GM18499 (cell line): Measurements from ENCODE around the gene SLC30A2.

ENCODE experiments used
- ATAC-seq: cut with Tn5 transposase; IDR thresholded peaks from one replicate; pipeline ENCODE4 v1.9.1; 2021; ENCODE audit warnings: moderate number of reproducible peaks; ENCODE audit not compliant: insufficient read depth, unreplicated experiment

Gene SLC30A2

DNA sequence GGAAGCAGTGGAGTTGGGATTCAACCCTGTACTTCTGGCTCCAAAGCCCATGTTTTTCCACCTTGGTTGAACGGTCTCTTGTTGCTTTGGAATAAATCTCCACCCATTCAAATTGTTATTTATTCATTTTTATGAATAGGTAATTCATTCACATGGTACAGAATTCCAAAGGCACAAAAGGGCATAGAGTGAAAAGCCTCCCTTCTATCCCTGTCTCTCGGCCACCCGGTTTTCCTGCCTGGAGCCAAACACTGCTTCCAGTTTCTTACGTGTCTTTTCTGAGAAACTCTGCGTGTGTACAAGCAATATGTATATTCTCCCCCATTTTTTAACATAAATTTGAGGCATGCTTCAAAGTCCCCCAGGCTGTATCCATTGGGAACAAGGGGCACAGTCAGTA, 20.4 kb downstream of the SLC30A2 start:
- ATAC-seq: no peak

DNA sequence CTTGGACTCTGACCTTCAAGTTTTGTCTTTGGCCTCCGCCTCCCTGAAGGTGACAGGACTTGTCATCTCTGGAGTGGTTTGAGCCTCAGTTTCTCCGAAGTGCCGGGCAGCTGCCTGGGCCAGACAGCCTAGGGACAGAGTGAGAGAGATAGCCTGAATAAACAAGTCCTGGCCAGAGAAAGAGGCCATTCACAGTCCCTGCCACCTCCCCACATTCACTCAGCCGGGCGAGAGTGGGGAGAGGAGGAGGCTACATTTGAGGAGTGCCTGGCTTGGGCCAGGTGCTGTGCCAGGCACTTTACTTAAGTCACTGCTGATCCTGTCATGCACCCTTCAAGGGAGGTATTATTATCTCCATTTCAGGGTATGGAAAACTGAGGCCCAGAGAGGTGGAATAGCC, 20.9 kb downstream of the SLC30A2 start:
- no peak for ATAC-seq

DNA sequence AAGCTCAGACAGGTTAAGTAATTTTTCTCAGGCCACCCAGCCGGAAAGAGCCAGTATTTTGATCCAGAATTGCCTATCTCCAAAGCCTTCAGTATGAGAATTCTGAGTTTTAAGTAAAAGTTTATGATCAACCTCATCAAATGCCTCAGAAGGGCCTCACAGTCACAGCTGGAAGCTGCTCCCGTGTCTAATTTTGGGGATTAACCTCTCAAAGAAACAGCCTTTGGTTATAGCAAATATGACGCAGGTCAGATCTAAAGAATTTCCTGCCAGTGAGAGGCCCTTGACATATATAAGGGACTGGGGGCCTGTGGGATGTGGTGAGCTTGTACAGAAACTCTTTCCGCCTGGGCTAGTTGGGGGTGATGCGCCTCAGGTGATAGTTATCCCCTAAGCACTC, 22.1 kb downstream of the SLC30A2 start:
- ATAC-seq: no peak

DNA sequence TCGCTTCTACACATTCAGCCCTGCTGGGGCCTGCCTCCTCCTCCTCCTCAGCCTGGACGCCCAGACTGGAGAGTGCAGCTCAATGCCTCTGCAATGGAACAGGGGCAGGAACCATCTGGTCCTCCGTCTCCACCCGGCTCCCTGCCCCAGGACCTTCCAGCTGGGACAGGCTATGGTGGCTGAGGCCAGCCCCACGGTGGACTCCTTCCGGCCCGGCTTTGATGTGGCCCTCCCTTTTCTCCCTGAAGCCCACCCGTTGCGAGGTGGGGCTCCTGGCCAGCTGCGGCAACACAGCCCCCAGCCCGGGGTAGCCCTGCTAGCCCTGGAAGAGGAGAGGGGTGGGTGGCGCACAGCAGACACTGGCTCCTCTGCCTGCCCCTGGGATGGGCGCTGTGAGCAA, 22.9 kb downstream of the SLC30A2 start:
- no peak for ATAC-seq

DNA sequence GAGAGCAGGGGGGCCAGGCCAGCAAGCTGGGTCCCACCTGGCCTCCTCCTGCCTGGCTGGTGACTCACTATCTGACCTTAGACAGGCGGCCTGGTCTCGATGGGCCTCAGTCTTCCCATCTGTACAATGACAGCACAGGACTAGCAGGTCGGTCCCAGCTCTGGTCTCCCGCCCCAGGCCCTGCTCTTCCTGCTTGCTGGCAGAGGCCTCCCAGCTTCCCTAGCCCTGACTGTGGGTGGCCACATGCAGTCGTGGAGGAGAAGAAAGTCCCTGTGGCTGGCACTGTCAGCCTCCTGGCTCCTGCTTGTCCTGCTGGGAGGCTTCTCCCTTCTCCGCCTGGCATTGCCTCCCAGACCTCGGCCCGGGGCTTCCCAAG, 23.5 kb downstream of the SLC30A2 start:
- no peak for ATAC-seq

DNA sequence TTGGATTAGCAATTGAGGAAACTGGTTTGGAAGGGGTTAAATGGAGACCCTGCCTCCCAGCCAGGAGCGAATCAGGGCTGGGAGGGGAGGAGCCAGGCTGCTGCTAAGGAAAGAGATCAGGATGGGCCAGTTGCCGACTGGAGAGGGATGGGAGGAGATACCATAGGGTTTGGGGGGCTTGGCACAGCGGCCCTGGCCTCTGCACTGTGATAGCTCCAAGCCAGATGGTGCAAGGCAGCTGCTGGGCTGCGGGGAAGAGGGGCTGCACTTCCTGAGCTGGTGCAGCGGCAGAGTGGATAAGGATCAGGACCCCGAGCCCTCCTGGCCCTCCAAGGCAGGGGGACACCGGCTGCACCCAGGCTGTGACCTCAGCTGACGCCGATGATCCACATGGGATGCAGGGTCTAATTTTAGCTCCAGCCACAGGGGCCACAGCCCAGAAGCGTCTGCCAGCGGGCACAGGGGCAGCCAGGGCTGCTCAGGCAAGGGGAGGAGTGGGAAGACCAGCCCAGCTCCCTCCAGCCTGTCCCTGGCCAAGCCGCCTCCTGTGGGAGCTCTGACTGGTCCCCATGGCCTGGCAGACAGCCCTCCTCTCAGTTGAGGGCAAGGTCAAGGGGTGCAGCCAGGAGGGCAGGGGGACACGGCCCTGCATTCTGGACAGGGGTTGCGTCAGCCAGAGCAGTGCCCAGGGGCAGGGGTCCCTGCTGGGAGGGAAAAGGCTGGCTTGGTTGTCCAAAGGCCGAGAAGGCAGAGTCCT, 24.1 kb downstream of the SLC30A2 start, which contains the start of gene EXTL1:
EXTL1 (plus strand) TSS at position 129 of the 757 bp plus-strand sequence. CDS start 872 bp downstream, outside the sequence.
- no peak for ATAC-seq

DNA sequence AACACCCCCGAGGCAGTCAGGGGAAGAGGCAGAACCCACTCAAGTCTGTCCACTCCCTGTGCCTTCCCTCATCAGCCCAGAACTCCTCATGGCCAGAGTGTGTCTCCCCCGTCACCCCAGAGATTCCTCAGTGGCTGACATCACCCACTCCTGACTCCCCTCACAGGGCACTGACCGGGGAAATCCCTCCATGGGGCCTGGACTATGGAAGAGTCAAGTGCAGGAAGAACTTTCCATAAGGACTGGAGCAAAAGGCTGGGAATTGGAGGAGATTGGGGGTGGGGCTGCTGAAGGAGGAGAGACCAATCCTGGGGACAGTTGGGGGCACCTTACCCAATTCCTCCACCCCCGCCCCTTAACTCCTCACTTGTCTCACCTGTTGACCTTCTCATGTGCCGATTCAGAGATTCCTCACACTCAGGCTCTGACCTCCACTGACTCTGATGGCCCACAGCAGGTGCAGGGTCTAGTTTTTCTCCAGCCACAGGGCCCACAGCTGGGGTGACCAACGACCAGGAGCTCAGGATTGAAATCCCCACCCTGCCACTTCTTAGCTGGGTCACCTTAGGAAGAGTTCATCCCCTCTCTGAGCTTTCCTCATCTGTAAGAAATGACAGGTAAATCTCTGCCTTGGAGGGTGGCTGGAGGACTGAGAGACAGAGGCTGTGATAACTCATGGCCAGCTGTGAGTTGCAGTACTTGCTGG, 24.8 kb downstream of the SLC30A2 start:
- ATAC-seq: no peak

DNA sequence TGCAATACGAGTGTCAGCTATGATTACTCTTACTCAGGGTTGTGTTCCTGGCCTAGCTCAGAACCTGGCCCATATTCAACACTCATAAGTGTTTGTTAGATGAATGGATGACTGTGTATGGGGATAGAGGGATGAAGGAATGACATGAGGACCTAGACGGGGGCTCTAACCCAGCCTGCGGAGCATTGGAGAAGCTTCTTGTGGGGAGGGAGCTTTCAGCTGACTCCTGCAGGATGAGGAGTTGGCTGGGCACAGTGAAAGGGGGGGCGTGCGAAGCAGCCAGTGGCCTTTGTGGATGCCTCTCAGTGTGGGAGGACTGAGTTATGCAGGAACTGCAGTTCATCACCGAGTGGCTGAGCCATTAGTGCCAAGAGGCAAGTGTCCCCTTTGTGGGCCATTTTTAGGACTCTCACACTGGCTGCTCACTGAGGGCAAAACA, 25.6 kb downstream of the SLC30A2 start:
- ATAC-seq: no peak

DNA sequence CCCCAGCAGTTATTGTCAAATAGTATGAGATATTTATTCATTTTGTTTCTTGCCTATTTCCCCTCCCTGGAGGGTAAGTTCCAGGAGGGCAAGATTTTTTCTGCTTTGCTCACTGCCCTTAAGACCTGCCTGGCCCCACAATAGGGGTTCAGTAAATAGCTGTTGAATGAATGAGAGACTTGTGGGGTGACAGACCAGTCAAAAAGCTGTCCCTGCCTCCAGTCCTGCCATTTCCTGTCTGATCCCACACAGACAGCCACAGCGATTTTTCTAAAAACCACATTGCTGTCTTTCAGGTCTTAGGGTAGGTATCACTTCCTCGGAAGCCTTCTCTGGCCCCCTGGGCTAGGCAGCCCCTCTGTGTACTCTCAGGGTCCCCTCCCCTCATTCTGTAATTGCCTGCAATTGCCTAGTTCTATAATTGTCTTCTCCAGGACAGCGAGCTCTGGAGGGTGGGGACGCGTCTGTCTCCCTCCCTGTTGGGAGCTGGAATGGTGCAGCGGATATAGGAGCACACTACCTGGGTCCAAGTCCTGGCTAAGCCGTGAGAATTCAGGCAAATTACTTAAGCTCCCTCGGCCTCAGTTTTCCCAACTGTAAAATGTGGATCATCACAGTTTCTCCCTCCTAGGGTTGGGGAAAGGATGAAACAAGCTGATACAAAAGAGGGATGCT, 26.1 kb downstream of the SLC30A2 start:
- no peak for ATAC-seq

DNA sequence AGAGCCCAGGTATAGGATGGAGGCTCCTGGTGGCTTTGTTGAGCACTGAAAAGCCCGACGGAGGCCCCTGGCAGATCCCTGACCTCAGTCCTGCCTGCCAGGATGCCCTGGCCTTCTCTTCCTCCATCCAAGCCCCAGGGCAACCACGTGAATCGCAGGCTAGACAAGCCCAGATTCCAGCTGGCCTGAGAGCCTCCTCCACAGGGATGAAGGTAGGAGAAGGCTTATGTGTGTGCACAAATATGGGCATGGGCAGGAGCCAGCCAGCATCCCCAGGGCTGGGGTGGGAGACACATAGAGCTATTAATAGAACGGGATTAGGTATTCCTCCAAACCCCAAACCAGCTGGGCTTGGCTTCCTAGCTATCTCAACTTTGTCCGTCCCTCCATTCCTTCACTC, 28.3 kb downstream of the SLC30A2 start:
- ATAC-seq: no peak

DNA sequence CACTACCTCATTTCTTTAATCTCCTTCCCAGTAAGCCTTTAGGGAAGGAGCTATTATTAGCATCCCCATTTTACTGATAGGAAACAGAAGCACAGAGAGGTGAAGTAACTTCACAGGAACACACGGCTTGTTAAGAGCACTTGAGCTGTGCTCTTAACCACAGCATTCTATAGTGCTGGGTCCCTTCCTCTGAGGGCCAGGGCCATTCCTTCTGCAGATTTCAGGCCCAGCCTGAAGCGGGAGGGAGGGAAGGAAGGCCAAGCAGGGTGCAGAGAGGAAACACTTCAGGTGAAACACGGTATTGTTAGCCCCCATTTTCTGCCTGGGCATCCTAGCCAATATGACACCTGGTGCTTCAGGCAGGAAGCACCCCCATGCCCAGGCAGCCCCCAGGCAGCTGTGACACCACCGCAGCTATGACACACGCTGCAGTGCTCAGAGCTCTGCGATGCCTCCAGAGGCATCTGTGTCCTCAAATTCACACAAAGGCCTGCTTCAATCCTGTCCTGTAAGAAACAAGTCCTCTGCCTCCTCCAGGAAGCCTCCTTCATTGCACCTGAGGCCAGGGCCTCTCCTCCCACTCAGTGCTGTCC, 28.9 kb downstream of the SLC30A2 start:
- ATAC-seq: no peak

DNA sequence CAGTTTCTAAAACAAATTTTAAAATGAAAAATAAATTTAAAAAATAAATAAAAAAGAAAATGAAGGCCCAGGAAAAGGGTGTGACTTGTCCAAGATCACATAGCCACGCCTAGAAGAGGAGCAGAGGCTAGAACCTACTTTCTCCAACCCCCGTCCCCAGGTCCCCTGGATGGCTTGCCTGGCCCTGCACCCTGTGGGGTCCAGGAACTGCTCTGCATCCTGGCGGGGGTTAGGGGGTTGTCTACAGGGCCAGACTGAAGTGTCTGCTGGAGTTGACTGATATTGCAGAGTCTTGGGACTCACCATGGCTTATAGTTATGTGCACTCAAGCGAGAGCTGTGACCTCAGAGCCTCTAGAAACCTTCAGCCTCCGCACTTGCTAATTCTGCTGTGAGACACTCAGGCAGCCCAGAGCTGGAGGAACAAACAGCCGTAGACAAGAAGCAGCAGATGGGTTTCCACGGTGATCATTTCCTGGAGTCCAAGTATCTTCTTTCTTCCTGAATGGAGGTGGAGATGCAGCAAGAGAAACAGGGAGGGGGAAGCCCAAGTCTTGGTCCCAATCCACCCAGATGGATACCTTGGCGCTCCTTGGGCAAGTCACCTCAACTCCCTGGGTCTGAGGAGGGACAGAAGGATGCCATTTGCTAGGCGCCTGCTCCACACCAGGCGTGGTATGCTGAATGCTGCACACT, 29.5 kb downstream of the SLC30A2 start:
- ATAC-seq: no peak

DNA sequence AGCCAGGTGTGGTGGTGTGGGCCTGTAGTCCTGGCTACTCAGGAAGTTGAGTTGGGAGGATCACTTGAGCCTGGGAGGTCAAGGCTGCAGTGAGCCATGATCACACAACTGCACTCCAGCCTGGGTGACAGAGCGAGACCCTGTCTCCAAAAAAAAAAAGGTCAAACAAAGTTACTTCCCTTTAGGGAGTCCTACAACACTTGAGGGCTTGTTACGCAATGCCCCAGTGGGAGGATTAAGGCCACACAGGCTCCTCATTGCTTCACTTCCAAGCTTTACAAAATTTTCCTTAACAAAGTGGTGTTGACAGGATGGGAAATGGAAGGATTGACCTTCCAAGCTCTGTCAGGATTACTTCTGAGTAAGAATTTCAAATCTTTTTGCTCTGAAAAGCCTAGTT, 30.6 kb downstream of the SLC30A2 start:
- no peak for ATAC-seq

DNA sequence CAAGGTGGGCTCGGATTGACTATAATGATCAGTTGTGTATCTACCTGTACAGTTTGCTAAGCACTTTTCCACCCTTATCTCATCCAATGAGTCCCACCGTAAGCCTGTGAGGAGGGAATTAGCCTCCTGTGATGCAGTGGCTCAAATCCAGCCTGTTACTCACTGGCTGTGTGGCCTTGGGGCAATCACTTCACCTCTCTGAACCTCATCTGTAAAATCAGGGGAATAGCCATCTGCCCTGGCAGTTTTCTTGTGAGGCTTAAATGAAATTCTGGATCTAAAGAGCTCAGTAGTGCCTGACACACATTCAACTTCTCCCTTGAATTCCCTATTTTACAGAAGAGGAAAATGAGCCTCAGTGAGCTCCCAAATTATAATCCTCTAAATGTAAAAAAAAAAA, 31.7 kb downstream of the SLC30A2 start:
- ATAC-seq: no peak

DNA sequence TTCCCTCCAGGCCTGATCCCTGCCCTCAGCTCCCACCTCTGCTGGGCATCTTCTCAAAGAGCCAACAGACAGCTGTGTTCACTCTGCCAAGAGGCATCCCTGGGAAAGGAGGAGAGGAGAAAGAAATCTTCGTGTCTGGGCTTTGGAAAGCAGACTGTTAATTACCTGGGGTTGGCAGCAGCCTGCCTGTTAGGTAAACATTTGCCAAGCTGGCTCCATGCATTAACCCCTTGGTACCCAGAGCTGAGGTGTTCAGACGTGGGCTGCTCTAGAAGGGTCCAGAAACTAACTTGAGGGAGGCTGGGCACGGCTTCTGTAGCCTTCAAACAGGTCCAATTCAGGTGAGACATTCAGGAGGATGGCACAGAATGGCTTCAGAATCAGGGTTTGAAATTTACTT, 33.1 kb downstream of the SLC30A2 start:
- ATAC-seq: no peak

DNA sequence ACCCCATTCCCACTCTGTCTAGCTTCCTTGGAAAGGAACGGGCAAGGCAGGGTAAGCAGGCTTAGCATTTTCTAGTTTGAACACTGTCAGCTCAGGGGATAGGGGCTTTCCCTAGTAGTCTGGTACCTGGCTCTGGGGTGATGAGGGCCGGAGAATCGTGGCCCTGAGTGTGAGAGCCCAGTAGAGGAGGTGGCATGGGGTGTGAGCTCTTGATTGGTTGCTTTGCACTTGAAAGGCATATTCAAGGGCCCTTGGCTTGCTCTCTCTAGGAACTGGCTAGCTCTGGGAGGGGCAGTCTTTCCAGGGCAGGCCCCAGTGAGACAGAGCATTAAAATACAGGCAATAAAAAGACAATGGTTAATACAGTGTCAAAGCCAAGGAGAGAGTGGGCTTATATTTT, 35.1 kb downstream of the SLC30A2 start:
- no peak for ATAC-seq

DNA sequence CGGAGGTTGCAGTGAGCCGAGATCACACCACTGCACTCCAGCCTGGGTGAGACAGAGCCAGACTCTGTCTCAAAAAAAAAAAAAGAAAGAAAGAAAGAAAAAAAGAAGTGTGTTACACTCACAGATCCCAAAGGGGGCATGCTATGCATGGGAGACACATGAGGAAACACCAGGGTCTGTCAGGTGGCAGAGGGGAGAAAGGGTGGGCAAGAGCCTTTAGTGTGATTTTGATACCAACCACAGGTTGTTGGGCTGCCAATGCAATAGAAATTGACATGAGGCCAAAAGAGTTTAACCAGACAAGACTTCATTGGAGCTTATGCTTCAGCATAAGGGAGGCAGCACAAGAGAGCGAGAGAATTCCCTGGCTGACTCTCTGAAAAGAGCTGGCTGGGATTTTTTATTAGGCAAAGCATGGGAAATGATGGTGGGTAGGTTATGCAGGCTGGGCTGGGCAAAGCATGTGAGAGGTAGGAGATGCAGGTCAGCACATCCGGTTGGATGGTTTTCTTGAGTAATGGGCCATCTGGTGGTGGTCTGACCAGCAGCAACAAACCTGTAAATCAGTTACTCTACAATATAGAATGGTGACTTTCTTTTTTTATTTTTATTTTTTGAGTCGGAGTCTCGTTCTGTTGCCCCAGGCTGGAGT, 36.0 kb downstream of the SLC30A2 start:
- ATAC-seq: no peak

DNA sequence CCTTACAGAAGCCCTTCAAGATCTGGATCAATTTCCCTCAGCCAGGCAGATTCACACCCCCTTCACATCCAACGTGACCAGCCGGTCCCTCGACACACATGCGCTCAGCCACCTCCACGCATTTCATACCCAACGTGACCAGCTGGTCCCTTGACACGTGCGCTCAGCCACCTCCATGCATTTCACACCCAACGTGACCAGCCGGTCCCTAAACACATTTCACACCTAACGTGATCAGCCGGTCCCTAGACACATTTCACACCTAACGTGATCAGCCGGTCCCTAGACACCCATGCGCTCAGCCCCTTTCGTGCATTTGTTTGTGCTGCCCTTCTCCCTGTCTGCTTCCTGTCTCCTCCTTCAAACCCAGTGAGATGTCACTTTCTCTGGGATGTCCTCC, 39.2 kb downstream of the SLC30A2 start:
- no peak for ATAC-seq

DNA sequence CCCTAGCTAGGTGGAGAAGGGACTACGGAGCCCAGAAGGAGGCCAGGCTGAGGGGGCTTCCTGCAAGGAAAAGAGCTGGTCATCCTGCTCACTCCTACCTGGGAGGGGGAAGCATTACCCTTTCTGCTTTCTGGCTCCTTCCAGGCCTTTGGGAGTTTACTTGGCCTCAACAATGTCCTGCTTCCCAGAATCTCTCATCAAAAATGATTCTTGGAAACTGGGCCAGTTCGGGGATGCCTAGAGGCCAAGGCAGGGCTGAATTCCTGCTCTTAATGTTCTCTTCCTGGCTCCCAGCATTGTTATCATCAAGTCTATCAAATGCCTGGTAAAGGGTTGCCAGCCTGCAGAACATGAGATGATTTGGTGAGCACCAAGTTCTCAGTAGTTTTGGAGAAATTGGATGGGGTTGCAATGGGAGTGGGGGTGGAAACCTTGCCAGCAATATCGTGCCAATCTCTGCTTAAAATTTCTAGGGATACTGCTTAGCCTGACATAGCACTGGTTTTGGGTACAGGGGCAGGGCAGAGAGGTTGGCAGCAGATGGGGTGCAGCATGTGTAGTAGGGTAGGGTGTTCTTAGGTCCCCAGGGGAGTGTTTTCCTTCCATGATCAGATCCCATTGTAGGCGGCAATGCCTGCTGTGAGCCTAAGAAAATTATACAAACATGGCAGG, 40.3 kb downstream of the SLC30A2 start:
- no peak for ATAC-seq
